Ovary (tissue), 9 donors: ENCODE results near the gene KRT77. TPM values are rescaled to one million over a fixed set of nuclear protein-coding genes. Genes with fewer than 3 reads are reported as not detected.

ENCODE experiments used
- DNase-seq, 5 donors: peaks; one replicate each; pipeline ENCODE4 v3.0.0-alpha.2; 2019 to 2020
- H3K27ac ChIP-seq, 2 donors: fragments of 200-600 bp; one replicate each; pipeline versions ENCODE4 v1.5.1 to v1.8.0; 2019 to 2022
- H3K27me3 ChIP-seq: fragments of 200-600 bp; one replicate; pipeline ENCODE4 v1.8.0; 2022
- H3K36me3 ChIP-seq: fragments of 200-600 bp; sonication (generic); one replicate; pipeline ENCODE4 v1.5.1; 2019
- H3K4me1 ChIP-seq: one replicate; pipeline ENCODE4 v1.8.1; 2013; ENCODE audit warnings: mild to moderate bottlenecking, moderate library complexity; ENCODE audit not compliant: insufficient read depth
- H3K4me3 ChIP-seq: fragments of 200-600 bp; sonication (generic); one replicate; pipeline ENCODE4 v1.5.1; 2017
- H3K9me3 ChIP-seq, 2 donors: fragments of 200-600 bp in 1 of 2; sonication (generic) in 1 of 2; one replicate each; pipeline versions ENCODE4 v1.5.1 to v1.8.1; 2013 to 2019; ENCODE audit warnings: mild to moderate bottlenecking in 1 of 2, moderate library complexity in 1 of 2
- CTCF ChIP-seq, 3 donors: fragments of 450-650 bp in 2 of 3; fragments of 200-600 bp in 1 of 3; IDR thresholded peaks; one replicate each; pipeline versions ENCODE4 v1.5.1 to v1.8.0; 2016 to 2022; ENCODE audit warnings: antibody characterized with exemption in 3 of 3, mild to moderate bottlenecking in 1 of 3
- EP300 ChIP-seq: sonication (generic); formaldehyde crosslinking; IDR thresholded peaks from one replicate; pipeline ENCODE4 v1.6.1; 2017; ENCODE audit warnings: antibody characterized with exemption
- POLR2A ChIP-seq: fragments of 450-650 bp; IDR thresholded peaks from one replicate; pipeline ENCODE4 v1.6.1; 2017; ENCODE audit warnings: antibody characterized with exemption, mild to moderate bottlenecking, moderate library complexity
- WGBS, 3 donors: extraction: QIAGEN DNeasy Blood & Tissue Kit in 1 of 3; methylation state at CpG; one replicate each; pipeline versions ENCODE4 v1.1.5 to v1.1.7; 2013 to 2017; 5-methylcytosine and 5-hydroxymethylcytosine counted together
- intact Hi-C, 4 donors: fragments of 100-400 bp; cut with DNase I; formaldehyde crosslinking; loops; one replicate each; pipeline versions ENCODE4 v1.11.0 to v1.15.1; 2022 to 2023
- polyA plus RNA-seq, 2 donors: library from polyadenylated mRNA; stranded (reverse); fragments of 200-250 nt in 1 of 2; fragments of 350-450 nt in 1 of 2; fragmentation: Illumina TruSeq in 1 of 2; extraction: RNeasy Lipid Tissue Mini Kit (QIAGEN cat#74804) in 1 of 2; gene quantifications; one replicate each; pipeline ENCODE4 v1.2.3, GENCODE V29; 2013 to 2014
- total RNA-seq, 7 donors: library from RNA; depleted of rRNA in 2 of 7; stranded (reverse); fragments of >200 nt in 2 of 7; fragmentation: NEBNext Ultra II Directional in 3 of 7; extraction: Animal tissue kit (Norgen Biotek cat#: 25700) in 3 of 7; gene quantifications; one replicate each; pipeline versions ENCODE4 v1.1.0 to v1.2.4, GENCODE V29; 2016 to 2023
- donor health status: DM: no; HTN: no; CAD: no; lungs with moderate emphysema.
- donor health status: DM: no; HTN: no; CAD: no.
- donor health status: Bipolar disorder and iron deficiency.
- donor health status: DM: yes; HTN: yes; CAD: no.
- donor health status: DM: no; HTN: no; CAD: no.
- donor health status: DM: yes; HTN: yes; CAD: no.

The KRT77 gene
- total and polyA plus RNA-seq, 9 donors, result not detected

- no peak overlapping the region for H3K27ac ChIP-seq
- H3K4me1 ChIP-seq, result no peaks in the 10 kb centered on the region
- 90 to 93% (median 91%) methylated on average over 8 of the region's 8 CpGs for whole genome bisulfite sequencing, 3 donors
- no peaks in the 10 kb centered on the region for H3K9me3 ChIP-seq
- TF ChIP-seq EP300 (no peak), CTCF (IDR thresholded peaks at IDR 0.05) (no peak), POLR2A (no peak)
- no peaks in the 10 kb centered on the region for H3K36me3 ChIP-seq
- H3K27me3 ChIP-seq, result no peaks in the 10 kb centered on the region
- intact Hi-C loops, result no loop called here
- H3K4me3 ChIP-seq, result no peak overlapping the region
- DNase-seq, result no peak
These were observed 55.2 kb downstream of the KRT77 start for GRCh38 chr12:52648012-52648550.

- H3K9me3 ChIP-seq, result no peaks in the 10 kb centered on the region
- no peak for TF ChIP-seq CTCF (IDR thresholded peaks at IDR 0.05)
- TF ChIP-seq POLR2A, result no peak
- TF ChIP-seq EP300, result no peak
- H3K4me3 ChIP-seq, result no peak overlapping the region
- intact Hi-C loops, result no loop called here
- DNase-seq, result no peak
- H3K36me3 ChIP-seq, result no peaks in the 10 kb centered on the region
- no peaks in the 10 kb centered on the region for H3K27me3 ChIP-seq
- no peak overlapping the region for H3K27ac ChIP-seq
- no peaks in the 10 kb centered on the region for H3K4me1 ChIP-seq
- WGBS, 3 donors, result 78 to 91% (median 82%) methylated on average over 9 of the region's 9 CpGs
These were observed 55.7 kb downstream of the KRT77 start for GRCh38 chr12:52647601-52648000.

GRCh38 chr12:52646613-52647012 is 56.7 kb downstream of the KRT77 start:
- intact Hi-C loops, result no loop called here
- H3K36me3 ChIP-seq, result no peaks in the 10 kb centered on the region
- H3K4me1 ChIP-seq, result no peaks in the 10 kb centered on the region
- H3K27me3 ChIP-seq, result no peaks in the 10 kb centered on the region
- no peak for DNase-seq
- H3K4me3 ChIP-seq, result no peak overlapping the region
- WGBS, 3 donors, result 77 to 81% (median 79%) methylated on average over 12 of the region's 12 CpGs
- H3K9me3 ChIP-seq, result no peaks in the 10 kb centered on the region
- H3K27ac ChIP-seq, result no peak overlapping the region
- TF ChIP-seq CTCF (IDR thresholded peaks at IDR 0.05) (no peak), POLR2A (no peak), EP300 (no peak)

- no peaks in the 10 kb centered on the region for H3K27me3 ChIP-seq
- H3K9me3 ChIP-seq, result no peaks in the 10 kb centered on the region
- no peaks in the 10 kb centered on the region for H3K36me3 ChIP-seq
- DNase-seq, result no peak
- intact Hi-C loops, result no loop called here
- H3K27ac ChIP-seq, result no peak overlapping the region
- no peak overlapping the region for H3K4me3 ChIP-seq
- WGBS, 3 donors, result 41 to 67% (median 53%) methylated on average over 4 of the region's 4 CpGs
- no peaks in the 10 kb centered on the region for H3K4me1 ChIP-seq
- TF ChIP-seq POLR2A, result no peak
- TF ChIP-seq EP300, result no peak
- TF ChIP-seq CTCF (IDR thresholded peaks at IDR 0.05), result no peak
These were observed 57.3 kb downstream of the KRT77 start for GRCh38 chr12:52645982-52646381.
